ENCODE data around the gene ZNRF1.

Gene ZNRF1

GRCh38 chr16:75127713-75128415, 129.0 kb downstream of the ZNRF1 start:
- TF ChIP-seq REST (IDR thresholded peaks at IDR 0.05; ENCODE audit: insufficient read depth in 1 of 2, low read depth in 2 of 2, low read length in 2 of 2) (no peak), FOXP2 (optimal IDR thresholded peaks at IDR 0.05; ENCODE audit: borderline replicate concordance, extremely low read depth, extremely low read length, insufficient read depth) (no peak), TAF1 (IDR thresholded peaks at IDR 0.05; ENCODE audit: borderline replicate concordance, insufficient read depth, low read length) (no peak), SIN3A (IDR thresholded peaks at IDR 0.05; ENCODE audit: borderline replicate concordance, insufficient read depth, low read length) (no peak), POLR2AphosphoS5 (IDR thresholded peaks at IDR 0.05; ENCODE audit: low read depth, low read length) (no peak)

- TF ChIP-seq TAF1 (IDR thresholded peaks at IDR 0.05; ENCODE audit: borderline replicate concordance, insufficient read depth, low read length) (no peak), SIN3A (IDR thresholded peaks at IDR 0.05; ENCODE audit: borderline replicate concordance, insufficient read depth, low read length) (no peak), REST (IDR thresholded peaks at IDR 0.05; ENCODE audit: insufficient read depth in 1 of 2, low read depth in 2 of 2, low read length in 2 of 2) (no peak), FOXP2 (optimal IDR thresholded peaks at IDR 0.05; ENCODE audit: borderline replicate concordance, extremely low read depth, extremely low read length, insufficient read depth) (no peak), POLR2AphosphoS5 (IDR thresholded peaks at IDR 0.05; ENCODE audit: low read depth, low read length) (no peak)
These were observed 131.4 kb downstream of the ZNRF1 start for GRCh38 chr16:75130150-75130771.

GRCh38 chr16:75131081-75131480, 132.3 kb downstream of the ZNRF1 start:
- TF ChIP-seq SIN3A (IDR thresholded peaks at IDR 0.05; ENCODE audit: borderline replicate concordance, insufficient read depth, low read length) (no peak), POLR2AphosphoS5 (IDR thresholded peaks at IDR 0.05; ENCODE audit: low read depth, low read length) (no peak), REST (IDR thresholded peaks at IDR 0.05; ENCODE audit: insufficient read depth in 1 of 2, low read depth in 2 of 2, low read length in 2 of 2) (no peak), TAF1 (IDR thresholded peaks at IDR 0.05; ENCODE audit: borderline replicate concordance, insufficient read depth, low read length) (no peak), FOXP2 (optimal IDR thresholded peaks at IDR 0.05; ENCODE audit: borderline replicate concordance, extremely low read depth, extremely low read length, insufficient read depth) (no peak)

GRCh38 chr16:75138233-75138632, 139.4 kb downstream of the ZNRF1 start:
- no peak for TF ChIP-seq FOXP2 (optimal IDR thresholded peaks at IDR 0.05; ENCODE audit: borderline replicate concordance, extremely low read depth, extremely low read length, insufficient read depth)
- TF ChIP-seq POLR2AphosphoS5 (IDR thresholded peaks at IDR 0.05; ENCODE audit: low read depth, low read length), result no peak
- TF ChIP-seq REST (IDR thresholded peaks at IDR 0.05; ENCODE audit: insufficient read depth in 1 of 2, low read depth in 2 of 2, low read length in 2 of 2), result no peak
- no peak for TF ChIP-seq SIN3A (IDR thresholded peaks at IDR 0.05; ENCODE audit: borderline replicate concordance, insufficient read depth, low read length)
- no peak for TF ChIP-seq TAF1 (IDR thresholded peaks at IDR 0.05; ENCODE audit: borderline replicate concordance, insufficient read depth, low read length)

Data from PFSK-1 (cell line).